Chondrocyte (in vitro differentiated cells): ENCODE results near the gene CTCFL. TPM values are rescaled to one million over a fixed set of nuclear protein-coding genes. Genes with fewer than 3 reads are reported as not detected.

Experiments
- DNase-seq: peaks from one replicate; pipeline ENCODE4 v3.0.0; 2021; ENCODE audit warnings: mixed read lengths, low spot score
- H3K27ac Mint-ChIP-seq: one replicate; pipeline ENCODE4 v1.8.0; 2021; ENCODE audit warnings: mild to moderate bottlenecking, moderate library complexity, mixed read lengths; ENCODE audit not compliant: unreplicated experiment
- H3K27me3 Mint-ChIP-seq: 2 replicates; pipeline ENCODE4 v1.8.0; 2021; ENCODE audit warnings: low read depth, mixed read lengths
- H3K36me3 Mint-ChIP-seq: 2 replicates; pipeline ENCODE4 v1.8.0; 2021; ENCODE audit warnings: low read depth, mixed read lengths
- H3K4me1 Mint-ChIP-seq: 2 replicates; pipeline ENCODE4 v1.8.0; 2021; ENCODE audit warnings: low read depth, mild to moderate bottlenecking, mixed read lengths
- H3K4me3 Mint-ChIP-seq: one replicate; pipeline ENCODE4 v1.8.0; 2021; ENCODE audit warnings: mild to moderate bottlenecking, moderate library complexity, mixed read lengths; ENCODE audit not compliant: unreplicated experiment
- H3K9me3 Mint-ChIP-seq: 2 replicates; pipeline ENCODE4 v1.8.0; 2021; ENCODE audit warnings: low read depth, mixed read lengths
- total RNA-seq: library from RNA; stranded (reverse); gene quantifications from 3 replicates; pipeline ENCODE4 v1.2.1, GENCODE V29; 2021
- TF ChIP-seq, protein P1 (sequence below): fragments of 200-600 bp; sonication (generic); IDR thresholded peaks from 2 replicates; pipeline ENCODE4 v1.5.0; 2021; ENCODE audit warnings: antibody characterized with exemption, mild to moderate bottlenecking, moderate library complexity

CTCFL gene
- total RNA-seq, 1 donor from 2014 or later = not detected

GRCh38 chr20:57470212-57470522 is 54.8 kb downstream of the CTCFL start:
- no peak overlapping the region for H3K4me3 Mint-ChIP-seq
- H3K36me3 Mint-ChIP-seq = no peaks in the 10 kb centered on the region
- peaks cover 1% of the 10 kb centered on the region for H3K9me3 Mint-ChIP-seq
- DNase-seq = peak; percentile 66
- H3K27ac Mint-ChIP-seq = no peak overlapping the region
- peaks cover 7% of the 10 kb centered on the region for H3K4me1 Mint-ChIP-seq
- TF ChIP-seq, protein P1, sequence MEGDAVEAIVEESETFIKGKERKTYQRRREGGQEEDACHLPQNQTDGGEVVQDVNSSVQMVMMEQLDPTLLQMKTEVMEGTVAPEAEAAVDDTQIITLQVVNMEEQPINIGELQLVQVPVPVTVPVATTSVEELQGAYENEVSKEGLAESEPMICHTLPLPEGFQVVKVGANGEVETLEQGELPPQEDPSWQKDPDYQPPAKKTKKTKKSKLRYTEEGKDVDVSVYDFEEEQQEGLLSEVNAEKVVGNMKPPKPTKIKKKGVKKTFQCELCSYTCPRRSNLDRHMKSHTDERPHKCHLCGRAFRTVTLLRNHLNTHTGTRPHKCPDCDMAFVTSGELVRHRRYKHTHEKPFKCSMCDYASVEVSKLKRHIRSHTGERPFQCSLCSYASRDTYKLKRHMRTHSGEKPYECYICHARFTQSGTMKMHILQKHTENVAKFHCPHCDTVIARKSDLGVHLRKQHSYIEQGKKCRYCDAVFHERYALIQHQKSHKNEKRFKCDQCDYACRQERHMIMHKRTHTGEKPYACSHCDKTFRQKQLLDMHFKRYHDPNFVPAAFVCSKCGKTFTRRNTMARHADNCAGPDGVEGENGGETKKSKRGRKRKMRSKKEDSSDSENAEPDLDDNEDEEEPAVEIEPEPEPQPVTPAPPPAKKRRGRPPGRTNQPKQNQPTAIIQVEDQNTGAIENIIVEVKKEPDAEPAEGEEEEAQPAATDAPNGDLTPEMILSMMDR = no peak
- peaks cover 6% of the 10 kb centered on the region for H3K27me3 Mint-ChIP-seq

GRCh38 chr20:57469418-57470211 is 55.3 kb downstream of the CTCFL start:
- peaks cover 7% of the 10 kb centered on the region for H3K4me1 Mint-ChIP-seq
- H3K9me3 Mint-ChIP-seq = no peaks in the 10 kb centered on the region
- no peaks in the 10 kb centered on the region for H3K36me3 Mint-ChIP-seq
- no peak overlapping the region for H3K27ac Mint-ChIP-seq
- H3K27me3 Mint-ChIP-seq = peaks cover 6% of the 10 kb centered on the region
- DNase-seq = peak; percentile 47
- no peak overlapping the region for H3K4me3 Mint-ChIP-seq
- TF ChIP-seq, protein P1 = no peak

DNA sequence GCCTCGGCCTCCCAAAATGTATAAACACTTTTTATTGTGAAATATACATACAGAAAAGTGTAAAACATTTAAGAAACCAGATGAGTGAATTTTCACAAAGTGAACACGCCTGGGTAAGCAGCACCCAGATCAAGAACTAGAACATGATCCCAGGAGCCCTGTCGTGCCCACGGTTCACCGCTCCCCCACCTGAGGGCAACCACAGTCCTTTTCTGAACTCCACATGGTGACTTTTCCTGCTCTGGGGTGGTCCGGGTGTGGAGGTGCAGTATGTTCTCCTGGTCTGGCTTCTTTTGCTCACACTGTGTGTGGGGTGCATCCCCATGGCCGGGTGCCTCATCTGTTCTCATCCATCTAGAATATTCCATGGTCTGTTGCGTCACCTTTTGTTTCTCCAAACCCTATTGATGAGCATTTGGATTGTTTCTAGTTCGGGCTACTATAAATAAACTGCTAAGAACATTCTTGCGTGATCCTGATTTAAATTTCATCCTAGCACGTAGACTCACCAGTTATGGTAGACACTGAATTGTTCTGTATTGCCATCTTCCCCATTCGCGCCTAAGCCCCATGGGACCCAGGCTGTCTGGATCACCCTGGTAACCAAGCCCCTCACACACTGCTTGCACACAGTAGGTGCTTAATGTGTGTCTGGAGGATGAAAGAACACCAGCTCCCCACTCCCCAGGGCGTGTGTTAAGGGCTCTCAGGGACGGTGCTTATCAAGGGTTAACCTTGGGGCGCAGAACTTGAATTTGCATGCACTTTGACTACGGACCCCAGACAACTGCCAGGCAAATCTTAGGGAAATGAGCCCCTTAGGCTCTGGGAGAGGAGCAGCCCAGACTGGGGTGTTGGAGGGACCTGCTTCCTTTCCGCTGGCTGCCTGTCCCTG is 56.2 kb downstream of the CTCFL start:
- DNase-seq = peak; percentile 37
- Mint-ChIP-seq H3K36me3 (no peaks in the 10 kb centered on the region), H3K27me3 (peaks cover 6% of the 10 kb centered on the region), H3K4me3 (no peak overlapping the region), H3K4me1 (peaks cover 7% of the 10 kb centered on the region), H3K27ac (no peak overlapping the region), H3K9me3 (no peaks in the 10 kb centered on the region)
- TF ChIP-seq, protein P1 = no peak

GRCh38 chr20:57467742-57468141 is 57.2 kb downstream of the CTCFL start:
- DNase-seq = peak; percentile 50
- Mint-ChIP-seq H3K4me1 (no peaks in the 10 kb centered on the region), H3K9me3 (no peaks in the 10 kb centered on the region), H3K36me3 (no peaks in the 10 kb centered on the region), H3K4me3 (no peak overlapping the region), H3K27me3 (peaks cover 6% of the 10 kb centered on the region), H3K27ac (no peak overlapping the region)
- TF ChIP-seq, protein P1 = no peak

- Mint-ChIP-seq H3K27me3 (peaks cover 5% of the 10 kb centered on the region), H3K4me3 (no peak overlapping the region), H3K4me1 (no peaks in the 10 kb centered on the region), H3K36me3 (no peaks in the 10 kb centered on the region), H3K9me3 (no peaks in the 10 kb centered on the region), H3K27ac (no peak overlapping the region)
- TF ChIP-seq, protein P1 = no peak
- DNase-seq = no peak
Observed at GRCh38 chr20:57465943-57466342, 59.0 kb downstream of the CTCFL start.
